Right ventricle myocardium superior (tissue), 1 donor: ENCODE results near the gene TTLL1. TPM values are rescaled to one million over a fixed set of nuclear protein-coding genes. Genes with fewer than 3 reads are reported as not detected.
"Not testable (repeated sequence)": the region's sequence is repeated elsewhere in the genome, so short reads cannot be mapped to it uniquely, and the experiment has no call there.

ENCODE experiments used
- ATAC-seq: fragments of 200-7000 bp; cut with Tn5 transposase; one replicate; pipeline ENCODE4 v1.9.1; 2020; ENCODE audit warnings: mild to moderate bottlenecking; ENCODE audit not compliant: poor library complexity
- DNase-seq: peaks from one replicate; pipeline ENCODE4 v3.0.0-alpha.2; 2020
- intact Hi-C: fragments of 100-400 bp; cut with DNase I; formaldehyde crosslinking; loops from one replicate; pipeline ENCODE4 v1.11.2; 2022
- total RNA-seq: library from RNA; stranded (reverse); fragmentation: NEBNext Ultra II Directional; extraction: Animal tissue kit (Norgen Biotek cat#: 25700); gene quantifications from one replicate; pipeline ENCODE4 v1.2.1, GENCODE V29; 2021
- donor health status: DM: no; HTN: yes; CAD: no; lungs with severe emphysema.

Gene TTLL1
- total RNA-seq, 1 donor from 2014 or later = 7.8 TPM

DNA sequence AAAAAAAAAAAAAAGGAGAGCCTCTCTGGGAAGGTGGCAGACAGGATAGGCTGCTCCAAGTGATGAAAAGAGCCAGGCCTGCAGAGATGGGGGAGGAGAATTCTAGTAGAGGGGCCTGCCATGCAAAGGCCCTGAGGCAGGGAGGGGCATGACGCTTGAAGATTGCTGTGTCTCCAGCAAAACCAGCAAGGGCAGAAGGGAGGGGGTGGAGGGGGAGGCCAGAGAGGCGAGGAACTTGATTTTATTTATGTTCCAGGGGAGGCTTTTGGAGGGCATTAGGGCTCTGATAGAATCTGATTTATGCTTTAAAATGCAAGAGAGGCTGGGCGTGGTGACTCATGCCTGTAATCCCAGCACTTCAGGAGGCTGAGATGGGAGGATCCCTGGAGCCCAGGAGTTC, 57.6 kb downstream of the TTLL1 start:
- DNase-seq = no peak
- intact Hi-C loops = loop anchor here (10.0 kb wide), 1 partner anchor 167 kb away; no protein-coding TSS in a partner anchor
- no peak for ATAC-seq

DNA sequence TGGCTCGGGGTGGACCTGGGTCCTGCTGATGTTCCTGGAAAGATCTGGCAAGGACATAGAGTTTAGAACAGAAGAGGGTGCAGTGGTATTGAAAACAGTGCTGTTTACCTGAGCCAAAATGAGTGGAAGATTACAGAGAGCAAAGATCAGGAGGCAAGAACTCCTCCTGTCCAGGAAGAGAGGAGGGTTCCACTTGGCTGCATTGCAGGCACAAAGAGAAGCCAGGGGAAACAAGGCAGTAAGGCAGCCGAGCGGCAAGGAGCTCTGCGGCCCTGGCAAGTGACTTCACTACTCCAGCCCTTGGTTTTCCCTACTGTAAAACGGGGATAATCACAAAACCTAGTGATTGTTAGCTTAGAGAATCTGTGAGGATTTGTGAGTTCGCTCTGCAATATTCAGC, 70.6 kb downstream of the TTLL1 start:
- DNase-seq (no peak), ATAC-seq (no peak)
- intact Hi-C loops = no loop called here

DNA sequence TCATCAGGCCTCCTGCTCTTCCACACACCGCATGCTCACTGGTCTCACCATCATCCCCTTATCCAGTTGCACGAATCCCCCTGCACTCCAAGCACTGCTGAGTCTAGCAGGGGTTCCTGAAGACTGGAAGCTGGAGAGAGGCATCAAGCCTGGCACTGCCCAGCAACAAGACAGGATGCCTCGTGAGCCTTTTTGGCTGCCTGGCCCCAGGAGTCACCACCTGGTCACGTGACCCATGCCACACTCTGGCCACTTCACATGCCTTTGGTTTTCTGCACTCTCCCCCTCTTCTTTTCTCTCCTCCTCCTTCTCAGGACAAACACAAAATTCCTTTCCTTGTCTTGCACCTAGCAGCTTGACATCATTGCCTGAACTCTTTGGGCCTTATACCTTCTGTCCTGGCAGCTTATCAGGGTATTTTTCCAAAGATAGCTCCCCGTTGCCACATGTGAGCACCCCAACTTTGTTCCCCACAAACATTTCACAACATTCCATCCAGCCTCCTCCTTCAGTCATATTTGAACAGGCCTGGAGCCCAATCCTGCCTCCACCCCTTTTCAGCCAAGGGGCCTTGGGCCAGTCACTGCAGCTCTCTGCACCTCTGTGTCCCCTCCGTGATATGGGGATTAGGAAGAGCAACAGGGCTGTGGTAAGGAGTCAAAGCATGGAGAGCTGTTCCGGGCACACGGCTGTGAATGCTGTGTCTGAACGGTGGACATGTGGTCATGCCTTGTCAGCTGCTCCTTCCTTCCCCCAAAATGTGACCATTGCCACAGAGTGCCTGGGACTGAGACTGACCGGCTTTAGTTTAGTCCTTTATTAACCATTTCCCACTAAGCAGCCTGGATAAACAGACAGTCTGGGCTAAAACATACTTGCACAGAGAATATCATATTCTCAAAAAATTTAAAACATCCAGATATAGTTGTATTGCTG, 71.4 kb downstream of the TTLL1 start:
- no peak for ATAC-seq
- intact Hi-C loops = no loop called here
- peak; percentile 41 for DNase-seq

DNA sequence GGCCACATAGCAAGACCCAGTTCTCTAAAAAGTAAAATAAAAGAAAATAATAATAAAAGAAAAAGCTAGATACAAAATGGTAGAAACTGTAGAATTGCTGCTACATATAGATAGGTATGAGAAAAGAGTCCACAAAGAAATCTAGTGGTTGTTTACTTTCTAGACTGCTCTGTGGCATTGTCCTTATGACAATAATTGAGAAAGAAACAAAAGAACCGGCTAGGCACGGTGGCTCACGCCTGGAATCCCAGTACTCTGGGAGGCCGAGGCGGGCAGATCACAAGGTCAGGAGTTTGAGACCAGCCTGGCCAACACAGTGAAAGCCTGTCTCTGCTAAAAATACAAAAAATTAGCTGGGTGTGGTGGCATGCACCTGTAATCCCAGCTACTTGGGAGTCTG, 73.0 kb downstream of the TTLL1 start:
- intact Hi-C loops, DNase-seq, ATAC-seq: not testable (repeated sequence)

DNA sequence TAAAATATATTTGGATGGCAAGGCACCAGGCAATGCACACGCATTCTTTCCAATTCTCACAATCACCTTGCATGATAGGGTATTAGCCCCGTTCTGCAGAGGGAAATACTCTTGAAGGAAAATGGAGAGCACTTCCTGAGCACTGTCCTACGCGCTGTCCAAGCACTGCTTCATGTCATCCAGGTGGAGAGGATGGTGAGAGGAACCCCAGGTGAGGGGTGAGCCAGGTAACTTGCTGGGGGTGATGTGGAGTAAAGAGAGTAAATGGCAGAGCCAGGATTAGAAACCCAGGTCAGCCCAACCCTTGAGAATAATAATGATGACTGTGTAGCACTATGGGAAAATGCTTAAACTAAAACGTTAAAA, 73.5 kb downstream of the TTLL1 start:
- intact Hi-C loops = no loop called here
- ATAC-seq = peak; percentile 1
- no peak for DNase-seq

DNA sequence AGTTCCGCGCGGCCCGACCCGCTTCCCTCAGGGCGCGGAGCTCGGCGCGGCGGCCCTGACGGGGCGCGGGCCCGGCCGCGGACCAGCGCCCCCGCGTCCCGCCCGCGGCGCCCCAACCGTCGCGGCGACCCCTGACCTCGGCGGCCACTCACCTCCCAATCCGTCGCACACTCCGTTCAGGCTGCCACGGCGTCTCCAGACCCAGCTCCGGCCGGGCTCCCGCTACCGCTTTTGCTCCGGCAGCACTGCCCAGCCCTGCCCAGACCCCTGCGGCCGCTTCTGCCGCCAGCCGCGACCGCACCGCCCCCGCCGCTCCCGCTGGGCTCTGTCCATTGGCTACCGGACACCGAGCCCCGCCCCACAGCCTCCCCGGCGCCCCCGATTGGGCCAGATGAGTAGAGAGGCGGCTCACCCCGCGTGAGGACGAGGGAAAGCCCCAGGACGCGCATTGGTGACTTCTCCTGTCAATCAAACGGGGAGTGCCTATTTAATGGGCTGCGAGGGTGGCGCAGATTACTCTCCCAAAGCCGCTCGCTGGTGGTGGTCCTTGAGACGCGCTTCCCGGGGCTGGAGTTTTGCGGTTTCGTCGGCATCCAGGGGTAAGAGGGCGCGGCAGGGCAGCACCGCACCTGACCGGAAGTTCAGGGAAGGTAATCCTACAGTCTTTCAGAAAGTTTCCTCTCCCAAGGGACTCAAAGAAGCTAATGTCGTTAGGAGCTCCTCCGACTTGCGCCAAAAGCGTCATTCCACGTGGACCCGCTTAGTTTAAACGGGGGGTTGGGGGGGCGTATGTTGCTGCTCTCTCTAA, 74.1 kb downstream of the TTLL1 start, which contains the start of gene PACSIN2:
PACSIN2 (minus strand) TSS at position 281 of the 808 bp plus-strand sequence. CDS start 103,069 bp downstream, outside the sequence.
- intact Hi-C loops = no loop called here
- ATAC-seq = peak; percentile 99
- peak; percentile 100 for DNase-seq

DNA sequence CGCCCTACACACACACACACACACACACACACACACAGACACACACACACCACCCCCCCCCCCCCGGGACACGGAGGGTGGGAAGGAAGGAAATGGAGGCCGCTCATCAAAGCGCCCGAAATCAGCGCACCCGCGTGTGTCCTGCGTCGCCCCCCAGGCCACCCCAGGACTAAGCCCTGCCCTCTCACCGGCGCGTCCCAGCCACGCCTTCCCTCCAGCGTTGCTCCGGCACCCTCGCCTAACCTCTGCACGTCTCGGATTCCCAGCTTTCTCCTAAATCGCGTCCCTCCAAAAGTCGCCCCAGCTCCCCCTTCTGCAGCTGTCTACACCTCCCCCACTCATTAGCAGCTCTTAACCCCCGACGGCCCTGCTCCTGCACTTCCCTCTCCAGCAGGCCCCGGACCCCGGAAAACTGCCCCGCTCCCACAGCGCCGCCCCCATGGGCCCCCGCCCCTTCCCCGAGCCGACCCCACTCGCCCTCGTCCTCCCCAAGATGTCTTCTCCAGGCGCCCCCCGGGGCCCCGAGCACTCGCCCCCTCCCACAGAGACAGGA, 74.8 kb downstream of the TTLL1 start:
- intact Hi-C loops = no loop called here
- ATAC-seq (peak; percentile 28), DNase-seq (peak; percentile 61)

DNA sequence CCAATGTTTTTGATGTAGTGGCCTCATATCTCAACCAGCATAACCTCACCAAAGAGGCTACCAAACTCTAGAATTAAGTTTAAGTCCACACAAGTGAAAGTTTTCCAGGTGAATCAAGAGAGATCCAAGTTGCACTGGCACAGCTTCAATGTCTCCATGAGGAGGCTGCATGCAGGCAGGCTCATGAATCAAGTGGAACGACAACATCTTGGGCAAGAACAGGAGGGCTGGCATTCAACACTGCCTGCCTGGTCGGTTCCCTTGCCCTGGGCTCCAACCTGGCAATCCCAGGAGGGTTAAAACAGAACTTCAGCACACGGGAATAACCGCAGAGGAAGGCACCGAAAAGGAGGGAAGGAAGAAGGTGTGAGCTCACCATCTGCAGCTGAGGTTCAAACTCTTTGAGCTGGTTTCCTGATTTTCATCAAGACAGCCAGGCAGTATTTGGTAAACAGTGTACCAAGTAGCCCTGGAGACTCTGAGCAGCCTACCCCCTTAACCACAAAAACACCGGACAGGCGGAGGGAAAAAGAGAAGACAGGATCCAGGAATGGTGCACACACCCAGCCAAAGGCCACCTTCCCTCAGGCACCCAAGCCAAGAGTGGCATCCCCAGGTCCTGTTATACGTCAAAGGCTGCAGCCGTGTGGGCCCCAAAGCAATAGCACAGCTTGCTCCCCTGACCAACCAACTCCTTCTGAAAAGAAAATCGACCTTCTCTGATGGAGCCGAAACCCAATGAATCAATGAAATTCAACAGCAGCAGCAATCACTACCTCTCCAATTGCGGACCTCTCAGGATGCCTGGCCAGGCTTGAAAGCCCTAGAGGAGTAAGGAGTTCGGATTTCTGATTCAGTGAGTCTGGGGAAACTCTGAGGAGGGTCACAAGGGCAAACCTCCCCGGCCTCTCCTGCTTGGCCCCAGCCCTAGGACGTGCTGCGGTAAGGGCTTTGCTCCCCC, 75.6 kb downstream of the TTLL1 start:
- ATAC-seq (no peak), DNase-seq (no peak)
- intact Hi-C loops = no loop called here

DNA sequence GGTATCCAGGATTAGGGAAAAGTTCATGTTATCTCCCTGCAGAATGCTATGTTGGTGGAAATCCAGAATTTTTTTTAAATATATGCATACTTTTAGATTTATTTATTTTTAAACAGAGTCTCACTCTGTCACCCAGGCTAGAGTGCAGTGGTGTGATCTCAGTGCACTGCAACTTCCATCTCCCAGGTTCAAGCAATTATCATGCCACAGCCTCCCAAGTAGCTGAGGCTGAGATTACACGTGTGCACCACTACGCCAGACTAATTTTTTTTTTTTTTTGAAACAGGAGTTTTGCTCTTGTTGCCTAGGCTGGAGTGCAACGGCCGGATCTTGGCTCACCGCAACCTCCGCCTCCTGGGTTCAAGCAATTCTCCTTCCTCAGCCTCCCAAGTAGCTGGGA, 76.8 kb downstream of the TTLL1 start:
- ATAC-seq (no peak), DNase-seq (no peak)
- intact Hi-C loops = no loop called here

DNA sequence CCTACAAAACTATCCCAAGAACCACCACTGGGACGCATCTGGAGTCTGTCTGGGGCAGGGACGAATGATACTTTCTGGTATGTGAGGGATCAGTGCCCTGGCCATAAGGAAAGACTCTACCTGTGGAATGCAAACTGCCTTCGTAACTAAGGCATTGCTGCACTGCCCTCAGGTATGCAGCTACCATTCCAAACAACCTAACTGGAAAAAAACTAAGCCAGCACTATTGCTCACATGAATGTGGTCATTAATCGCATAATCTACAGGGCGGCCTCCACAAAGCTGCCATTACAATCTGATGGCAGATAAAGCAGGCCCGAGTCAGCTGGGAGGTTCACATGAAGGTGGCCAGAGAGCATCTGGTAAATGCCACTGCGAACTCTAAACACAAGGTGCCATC, 78.1 kb downstream of the TTLL1 start:
- DNase-seq (no peak), ATAC-seq (no peak)
- intact Hi-C loops = no loop called here

DNA sequence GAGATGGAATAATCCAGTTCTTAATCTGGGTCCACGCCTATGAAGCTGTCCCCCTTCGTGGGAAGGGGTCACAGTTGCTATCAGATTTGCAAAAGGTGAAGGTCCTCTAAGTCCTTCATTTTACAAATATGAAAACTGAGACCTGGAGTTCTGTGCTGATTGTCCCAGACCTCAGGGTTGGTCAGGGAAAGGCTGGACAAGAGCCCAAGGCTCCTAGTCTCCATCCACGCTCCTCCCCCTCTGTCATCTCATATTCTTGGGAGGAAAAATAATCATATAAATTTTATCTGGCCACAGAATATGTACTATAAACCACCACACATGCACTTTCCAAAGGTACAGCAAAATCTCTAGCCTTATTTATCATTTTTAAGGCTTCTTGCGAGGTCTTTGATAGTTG, 79.7 kb downstream of the TTLL1 start:
- ATAC-seq = no peak
- no peak for DNase-seq
- intact Hi-C loops = no loop called here

DNA sequence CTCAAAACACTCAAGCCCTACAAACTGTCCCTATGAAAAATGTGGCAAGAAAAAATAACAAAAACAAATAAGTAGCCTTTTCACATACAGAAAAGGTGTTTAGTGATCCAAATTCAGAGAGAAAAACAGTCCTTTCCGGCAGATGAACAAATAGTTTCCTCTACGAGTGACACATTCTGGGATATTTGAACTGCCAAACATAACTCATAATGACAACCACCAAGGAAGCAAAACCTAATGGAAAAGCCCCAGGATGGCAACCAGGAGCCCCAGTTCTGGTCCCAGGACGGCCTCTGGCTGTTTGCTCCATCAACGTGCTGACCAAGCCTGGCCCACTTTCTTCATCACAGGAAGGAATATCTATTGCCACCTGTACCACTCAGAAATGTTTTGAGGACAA, 80.3 kb downstream of the TTLL1 start:
- DNase-seq (no peak), ATAC-seq (no peak)
- intact Hi-C loops = no loop called here

DNA sequence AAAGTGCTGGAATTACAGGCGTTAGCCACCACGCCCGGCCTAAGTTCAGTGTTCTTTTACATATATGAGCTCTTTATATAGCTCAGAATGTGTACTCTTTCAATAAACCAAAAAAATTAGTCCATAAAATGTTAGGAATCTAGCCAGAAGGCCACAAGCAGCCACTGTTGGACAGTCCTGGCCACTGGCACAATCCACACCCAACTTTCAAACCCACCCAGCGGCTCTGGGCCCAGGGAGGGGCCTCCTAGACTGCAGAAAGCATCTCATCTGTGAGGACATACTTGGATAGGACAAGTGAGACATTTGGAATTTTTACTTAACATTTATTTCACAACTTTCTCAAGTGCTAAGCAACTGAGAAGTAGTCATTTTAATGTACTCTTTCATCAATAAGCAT, 80.7 kb downstream of the TTLL1 start:
- ATAC-seq (peak; percentile 51), DNase-seq (peak; percentile 65)
- intact Hi-C loops = no loop called here

DNA sequence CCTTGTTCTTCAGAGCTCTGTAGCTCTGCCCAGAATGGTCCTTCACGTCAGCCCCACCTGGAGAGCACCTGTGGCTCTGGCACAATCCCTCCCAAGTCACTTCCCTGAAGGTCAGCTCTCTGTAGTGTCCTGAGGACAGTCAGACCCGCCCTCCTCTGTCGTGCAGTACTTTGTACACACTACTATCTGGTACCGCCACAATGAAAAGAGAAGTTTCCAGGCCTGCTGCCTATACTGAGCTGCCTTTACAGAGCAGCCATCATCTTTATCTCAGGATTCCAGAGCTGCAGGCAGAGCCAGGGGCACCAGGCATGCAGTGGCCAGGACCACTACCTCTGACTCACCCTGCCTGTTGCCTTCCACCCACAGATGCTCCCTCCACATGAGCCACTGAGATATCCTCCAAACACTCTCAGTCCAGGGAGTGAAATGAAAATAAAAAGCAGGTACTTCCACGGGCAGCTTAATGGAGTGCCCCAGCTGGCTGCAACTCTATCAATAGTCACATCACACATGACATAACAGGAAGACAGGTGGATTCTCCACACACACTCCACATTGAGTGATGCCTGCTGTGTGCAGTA, 81.6 kb downstream of the TTLL1 start:
- peak; percentile 53 for ATAC-seq
- DNase-seq = no peak
- intact Hi-C loops = no loop called here

DNA sequence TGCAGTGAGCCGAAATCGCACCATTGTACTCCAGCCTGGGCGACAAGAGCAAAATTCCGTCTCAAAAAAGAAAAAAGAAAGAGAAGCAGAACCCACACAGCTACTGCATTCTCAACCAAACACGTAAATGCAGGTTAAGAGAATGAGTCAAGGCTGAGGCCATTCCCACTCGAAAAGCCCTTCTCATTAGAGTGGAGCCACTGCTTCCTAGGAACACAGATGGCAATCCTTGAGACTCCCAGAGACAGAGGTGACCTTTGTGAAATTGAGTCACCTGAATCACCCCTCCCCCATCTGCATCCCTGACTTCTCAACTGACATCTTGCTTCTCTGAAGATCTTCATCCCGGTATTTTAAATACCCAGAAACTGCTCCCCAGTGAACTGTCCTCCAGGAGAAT, 82.4 kb downstream of the TTLL1 start:
- DNase-seq (no peak), ATAC-seq (no peak)
- intact Hi-C loops = no loop called here

DNA sequence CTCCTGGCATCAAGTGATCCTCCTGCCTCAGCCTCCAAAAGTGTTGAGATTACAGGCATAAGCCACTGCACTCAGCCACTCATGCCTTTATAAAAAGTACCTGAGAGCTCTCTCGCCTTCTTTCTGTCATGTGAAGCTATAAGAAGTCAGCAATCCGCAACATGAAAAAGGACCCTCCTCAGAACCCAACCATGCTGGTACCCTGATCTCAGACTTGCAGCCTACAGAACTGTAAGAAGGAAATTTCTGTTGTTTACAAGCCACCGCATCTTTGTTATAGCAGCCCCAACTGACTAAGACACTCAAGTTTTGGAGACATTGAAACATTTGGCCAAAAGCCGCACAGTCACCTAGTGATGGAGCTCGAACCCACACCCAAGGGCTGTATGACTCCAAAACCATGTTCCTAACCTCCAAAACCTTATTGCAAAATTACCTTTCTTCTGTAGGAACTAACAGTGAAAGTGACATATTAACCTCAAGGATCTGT, 83.1 kb downstream of the TTLL1 start:
- ATAC-seq (no peak), DNase-seq (no peak)
- intact Hi-C loops = no loop called here

DNA sequence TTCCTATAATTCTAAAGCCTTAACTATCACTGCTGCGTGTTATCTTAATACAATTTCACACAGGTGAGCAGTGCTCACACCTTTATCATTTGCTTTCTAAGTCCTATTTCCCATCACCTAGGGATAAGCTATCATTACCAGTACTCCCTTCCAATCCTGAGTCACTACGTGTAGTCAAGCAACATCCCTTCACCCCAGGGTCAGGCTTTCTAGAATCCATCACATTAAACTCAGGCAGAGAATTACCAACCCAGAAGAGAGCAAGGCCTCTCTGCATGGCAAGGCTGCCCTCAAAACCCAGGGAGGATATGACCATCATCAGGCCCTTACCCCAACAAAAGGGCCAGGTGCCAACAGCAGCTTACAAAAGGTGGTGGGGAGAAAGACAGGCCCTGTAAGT, 84.1 kb downstream of the TTLL1 start:
- ATAC-seq = no peak
- DNase-seq = no peak
- intact Hi-C loops = no loop called here
